Mucosa of rectum (tissue), 2 donors: ENCODE data around the gene IGSF1.

Experiments used
- H3K27ac ChIP-seq, 2 donors: one replicate each; pipeline ENCODE4 v1.7.0; 2013; ENCODE audit warnings: inconsistent platforms in 2 of 2, low read depth in 2 of 2, low read length in 2 of 2
- H3K27me3 ChIP-seq, 2 donors: one replicate each; pipeline ENCODE4 v1.7.0; 2013; ENCODE audit warnings: low read length in 2 of 2; ENCODE audit not compliant: control insufficient read depth in 2 of 2, insufficient read depth in 2 of 2
- H3K36me3 ChIP-seq, 2 donors: one replicate each; pipeline ENCODE4 v1.7.0; 2013; ENCODE audit warnings: low read length in 2 of 2; ENCODE audit not compliant: control insufficient read depth in 2 of 2, insufficient read depth in 2 of 2
- H3K4me1 ChIP-seq, 2 donors: one replicate each; pipeline ENCODE4 v1.7.0; 2013; ENCODE audit warnings: low read length in 2 of 2, mild to moderate bottlenecking in 1 of 2; ENCODE audit not compliant: control insufficient read depth in 2 of 2, insufficient read depth in 2 of 2
- H3K4me3 ChIP-seq, 2 donors: one replicate each; pipeline ENCODE4 v1.7.0; 2013; ENCODE audit warnings: low read length in 2 of 2
- H3K9ac ChIP-seq, 2 donors: one replicate each; pipeline ENCODE4 v1.7.0; 2013; ENCODE audit warnings: low read length in 2 of 2, low read depth in 1 of 2, mild to moderate bottlenecking in 1 of 2
- H3K9me3 ChIP-seq, 2 donors: one replicate each; pipeline ENCODE4 v1.7.0; 2013; ENCODE audit warnings: low read length in 2 of 2; ENCODE audit not compliant: control insufficient read depth in 2 of 2
- donor health status: healthy.
- donor health status: Normal muscosa, but diverticular disease.

IGSF1 gene, protein sequence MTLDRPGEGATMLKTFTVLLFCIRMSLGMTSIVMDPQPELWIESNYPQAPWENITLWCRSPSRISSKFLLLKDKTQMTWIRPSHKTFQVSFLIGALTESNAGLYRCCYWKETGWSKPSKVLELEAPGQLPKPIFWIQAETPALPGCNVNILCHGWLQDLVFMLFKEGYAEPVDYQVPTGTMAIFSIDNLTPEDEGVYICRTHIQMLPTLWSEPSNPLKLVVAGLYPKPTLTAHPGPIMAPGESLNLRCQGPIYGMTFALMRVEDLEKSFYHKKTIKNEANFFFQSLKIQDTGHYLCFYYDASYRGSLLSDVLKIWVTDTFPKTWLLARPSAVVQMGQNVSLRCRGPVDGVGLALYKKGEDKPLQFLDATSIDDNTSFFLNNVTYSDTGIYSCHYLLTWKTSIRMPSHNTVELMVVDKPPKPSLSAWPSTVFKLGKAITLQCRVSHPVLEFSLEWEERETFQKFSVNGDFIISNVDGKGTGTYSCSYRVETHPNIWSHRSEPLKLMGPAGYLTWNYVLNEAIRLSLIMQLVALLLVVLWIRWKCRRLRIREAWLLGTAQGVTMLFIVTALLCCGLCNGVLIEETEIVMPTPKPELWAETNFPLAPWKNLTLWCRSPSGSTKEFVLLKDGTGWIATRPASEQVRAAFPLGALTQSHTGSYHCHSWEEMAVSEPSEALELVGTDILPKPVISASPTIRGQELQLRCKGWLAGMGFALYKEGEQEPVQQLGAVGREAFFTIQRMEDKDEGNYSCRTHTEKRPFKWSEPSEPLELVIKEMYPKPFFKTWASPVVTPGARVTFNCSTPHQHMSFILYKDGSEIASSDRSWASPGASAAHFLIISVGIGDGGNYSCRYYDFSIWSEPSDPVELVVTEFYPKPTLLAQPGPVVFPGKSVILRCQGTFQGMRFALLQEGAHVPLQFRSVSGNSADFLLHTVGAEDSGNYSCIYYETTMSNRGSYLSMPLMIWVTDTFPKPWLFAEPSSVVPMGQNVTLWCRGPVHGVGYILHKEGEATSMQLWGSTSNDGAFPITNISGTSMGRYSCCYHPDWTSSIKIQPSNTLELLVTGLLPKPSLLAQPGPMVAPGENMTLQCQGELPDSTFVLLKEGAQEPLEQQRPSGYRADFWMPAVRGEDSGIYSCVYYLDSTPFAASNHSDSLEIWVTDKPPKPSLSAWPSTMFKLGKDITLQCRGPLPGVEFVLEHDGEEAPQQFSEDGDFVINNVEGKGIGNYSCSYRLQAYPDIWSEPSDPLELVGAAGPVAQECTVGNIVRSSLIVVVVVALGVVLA (N-terminal part only)

DNA sequence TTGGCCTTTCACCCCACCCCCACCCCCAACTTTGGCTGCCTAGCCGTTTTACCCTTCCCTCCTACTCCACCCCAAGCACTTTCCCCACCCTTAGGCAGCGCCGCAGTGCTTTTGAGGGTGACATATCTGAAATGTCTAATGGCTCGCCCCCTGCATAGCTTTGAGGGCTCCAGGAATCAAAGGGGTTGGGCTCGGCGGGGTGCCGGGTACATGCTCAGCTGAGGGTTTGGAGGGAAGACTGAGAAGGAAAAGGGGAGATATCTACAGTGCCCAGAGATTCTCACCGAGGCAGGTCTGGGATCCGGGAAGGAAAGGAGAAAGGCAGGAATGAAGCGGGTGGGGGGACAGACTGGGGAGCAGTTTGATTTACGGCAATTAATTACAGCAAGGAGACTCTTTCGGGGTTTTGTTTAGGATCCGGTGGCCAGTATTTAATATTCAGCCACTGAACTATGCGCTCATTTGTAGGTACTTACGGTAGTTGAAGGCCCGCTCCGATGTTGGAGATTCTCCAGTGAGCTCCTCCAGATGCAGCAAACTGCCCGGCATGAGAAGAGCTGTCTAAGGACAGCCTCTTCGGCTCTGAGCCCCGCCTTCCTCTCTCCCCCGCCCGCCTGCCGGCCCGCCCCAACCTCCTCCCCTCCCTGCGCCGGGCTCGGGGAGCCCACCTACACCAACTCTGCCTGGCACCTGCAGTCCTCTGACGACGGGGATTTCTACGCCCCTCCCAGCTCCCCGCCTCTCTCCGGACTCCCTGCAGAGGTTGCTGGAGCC is at the start of gene IGSF1:
Gene IGSF1, minus strand, starts transcription at position 569 of the 774 bp plus-strand sequence. CDS start 2,632 bp downstream, outside the sequence.
- Histone ChIP-seq H3K27ac (no peak within 1 kb of the TSS), H3K27me3 (peaks cover 0 to 2% of the 10 kb centered on the region in 2 donors), H3K4me3 (no peak within 1 kb of the TSS), H3K9me3 (no peaks in the 10 kb centered on the region), H3K9ac (no peak within 1 kb of the TSS), H3K4me1 (no peaks in the 10 kb centered on the region), H3K36me3 (no peaks in the 10 kb centered on the region)

DNA sequence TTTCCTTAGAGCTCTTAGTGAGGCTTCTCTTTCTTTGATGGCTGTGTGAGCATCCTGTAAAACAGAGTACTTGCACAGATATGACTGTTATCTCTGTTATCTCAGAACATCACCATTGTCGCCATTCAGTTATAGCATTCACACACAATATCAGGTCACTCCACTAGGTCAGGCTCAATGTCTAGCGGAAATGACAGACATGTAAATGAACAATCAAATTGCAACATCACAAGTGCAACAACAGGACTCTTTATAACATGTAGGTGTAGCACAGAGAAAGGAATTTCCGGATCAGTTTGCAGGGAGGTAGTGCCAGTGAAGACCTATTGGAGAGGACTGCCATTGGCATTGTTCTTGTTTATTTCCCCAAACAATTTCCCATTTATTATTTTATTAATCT is 43.2 kb upstream of the IGSF1 start:
- no peaks in the 10 kb centered on the region for H3K4me1 ChIP-seq
- no peaks in the 10 kb centered on the region for H3K36me3 ChIP-seq
- H3K9ac ChIP-seq: no peak overlapping the region
- H3K27ac ChIP-seq: no peak overlapping the region
- H3K9me3 ChIP-seq: no peaks in the 10 kb centered on the region
- H3K27me3 ChIP-seq: no peaks in the 10 kb centered on the region
- H3K4me3 ChIP-seq: no peak overlapping the region

DNA sequence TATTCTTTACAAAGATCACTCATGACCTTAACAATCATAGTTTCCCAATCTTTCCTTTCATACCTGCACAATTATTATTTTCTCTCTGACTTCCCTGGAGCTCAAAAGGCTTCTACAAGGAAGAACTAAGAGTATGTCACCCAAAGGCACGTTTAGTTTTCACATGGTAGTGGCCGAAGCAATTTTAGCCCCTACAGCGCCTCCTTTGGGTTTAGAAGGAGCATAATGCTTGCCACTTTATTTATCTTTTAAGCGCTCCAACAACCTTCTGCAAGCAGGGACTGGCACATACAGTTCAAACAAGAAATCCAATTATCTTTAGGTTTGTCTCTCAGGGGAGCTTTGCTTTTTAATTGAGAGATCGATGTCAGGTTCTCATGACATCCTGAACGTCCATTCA is 42.0 kb upstream of the IGSF1 start:
- Histone ChIP-seq H3K27me3 (no peaks in the 10 kb centered on the region), H3K9ac (no peak overlapping the region), H3K4me1 (no peaks in the 10 kb centered on the region), H3K36me3 (no peaks in the 10 kb centered on the region), H3K4me3 (no peak overlapping the region), H3K9me3 (no peaks in the 10 kb centered on the region), H3K27ac (no peak overlapping the region)

DNA sequence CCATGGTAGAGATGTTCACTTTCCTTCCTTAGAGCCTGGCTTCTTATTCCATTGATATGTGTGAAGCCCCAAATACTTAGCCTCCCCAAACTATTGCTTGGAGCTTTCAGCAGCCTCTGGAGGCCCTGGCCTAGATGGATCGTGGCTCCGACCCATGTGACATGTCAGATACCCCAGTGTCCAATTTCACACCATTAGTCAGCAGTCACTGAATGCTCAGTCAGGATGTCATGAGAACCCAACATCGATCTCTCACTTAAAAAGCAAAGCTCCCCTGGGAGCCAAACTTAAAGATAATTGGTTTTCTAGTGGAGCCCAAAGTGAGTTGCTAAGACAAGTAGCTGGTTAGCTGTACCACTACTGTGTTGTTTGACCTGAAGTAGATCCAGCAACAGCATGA is 41.6 kb upstream of the IGSF1 start:
- no peaks in the 10 kb centered on the region for H3K9me3 ChIP-seq
- H3K27ac ChIP-seq: no peak overlapping the region
- no peaks in the 10 kb centered on the region for H3K27me3 ChIP-seq
- no peak overlapping the region for H3K4me3 ChIP-seq
- no peaks in the 10 kb centered on the region for H3K36me3 ChIP-seq
- H3K9ac ChIP-seq: no peak overlapping the region
- H3K4me1 ChIP-seq: no peaks in the 10 kb centered on the region

DNA sequence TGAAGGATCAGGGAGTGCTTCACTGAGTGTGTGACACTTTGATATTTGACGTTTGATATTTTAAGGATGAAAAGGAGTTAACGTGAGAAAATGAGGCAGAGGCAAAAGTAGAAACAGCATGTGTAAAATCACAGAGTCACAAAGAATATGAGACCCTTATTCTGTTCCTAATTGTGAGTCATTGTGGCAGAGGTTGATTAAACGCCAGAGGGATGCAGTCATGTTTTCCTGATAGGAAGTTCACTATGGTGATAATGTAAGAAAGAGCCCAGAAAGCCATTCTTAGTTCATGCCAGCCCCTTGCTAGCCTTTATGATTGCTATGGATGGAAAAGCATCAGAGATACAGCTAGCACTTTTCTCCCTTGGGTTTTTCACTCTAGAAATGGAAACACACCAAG is 33.5 kb upstream of the IGSF1 start:
- Histone ChIP-seq H3K4me1 (no peaks in the 10 kb centered on the region), H3K27ac (no peak overlapping the region), H3K9ac (no peak overlapping the region), H3K27me3 (no peaks in the 10 kb centered on the region), H3K4me3 (no peak overlapping the region), H3K36me3 (no peaks in the 10 kb centered on the region), H3K9me3 (no peaks in the 10 kb centered on the region)

DNA sequence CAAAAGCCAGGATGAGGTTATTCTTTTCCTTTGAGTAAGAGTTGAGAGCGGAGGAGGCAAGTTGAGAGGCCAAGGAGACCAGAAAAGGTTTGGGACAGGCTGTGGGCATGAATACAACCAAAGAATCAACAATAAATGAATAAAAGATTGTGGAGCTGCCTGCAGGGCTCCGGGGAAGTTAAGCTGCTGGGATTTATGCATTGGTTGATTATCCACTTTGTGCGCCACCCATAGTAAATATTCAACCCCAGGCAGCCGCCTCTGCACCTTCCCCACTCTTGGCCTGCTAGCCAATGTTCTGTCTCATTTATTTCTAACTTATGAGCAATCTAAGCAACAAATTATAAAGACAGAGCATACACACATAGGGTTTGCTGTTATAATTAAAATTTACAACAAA is 28.2 kb upstream of the IGSF1 start:
- Histone ChIP-seq H3K4me1 (no peaks in the 10 kb centered on the region), H3K9me3 (no peaks in the 10 kb centered on the region), H3K27me3 (peaks cover 0 to 2% of the 10 kb centered on the region in 2 donors), H3K4me3 (no peak overlapping the region), H3K27ac (no peak overlapping the region), H3K36me3 (no peaks in the 10 kb centered on the region), H3K9ac (no peak overlapping the region)

DNA sequence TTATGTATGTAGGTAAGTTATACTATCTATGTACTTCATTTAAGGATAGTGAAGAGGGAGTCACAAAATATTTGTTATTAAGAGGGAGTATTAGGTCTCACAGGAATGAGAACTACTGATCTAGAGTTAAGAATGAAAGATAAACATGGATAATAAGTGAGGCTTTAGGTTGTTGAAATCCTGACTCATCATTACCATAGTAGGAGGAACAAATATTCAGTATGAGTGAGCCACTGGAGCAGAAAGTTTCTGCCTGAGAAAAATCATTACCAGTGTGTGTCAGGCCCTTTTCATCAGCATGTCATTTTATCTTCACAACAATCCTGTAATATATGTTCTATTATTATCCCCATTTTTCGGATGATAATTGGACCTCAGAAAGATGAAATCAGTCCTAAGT is 27.2 kb upstream of the IGSF1 start:
- Histone ChIP-seq H3K27ac (no peak overlapping the region), H3K27me3 (peaks cover 0 to 2% of the 10 kb centered on the region in 2 donors), H3K4me1 (no peaks in the 10 kb centered on the region), H3K36me3 (no peaks in the 10 kb centered on the region), H3K4me3 (no peak overlapping the region), H3K9ac (no peak overlapping the region), H3K9me3 (no peaks in the 10 kb centered on the region)

DNA sequence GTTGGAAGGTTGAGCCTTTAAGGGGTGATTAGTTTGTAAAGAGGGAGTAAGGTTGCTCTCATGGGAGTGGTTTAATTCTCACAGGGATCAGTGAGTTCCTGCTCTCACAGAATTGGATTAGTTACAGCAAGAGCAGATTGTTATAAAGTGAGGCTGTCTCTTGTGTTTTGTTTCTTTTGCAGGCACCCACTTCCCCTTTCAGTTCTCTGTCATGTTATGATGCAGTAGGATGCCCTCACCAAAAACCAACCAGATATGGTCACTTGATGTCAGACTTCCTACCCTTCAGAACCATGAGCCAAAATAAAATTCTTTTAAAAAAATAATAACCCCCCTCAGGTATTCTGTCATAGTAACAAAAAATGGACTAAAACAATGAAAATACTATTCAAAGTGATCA is 19.9 kb upstream of the IGSF1 start:
- peaks cover 0 to 2% of the 10 kb centered on the region in 2 donors for H3K27me3 ChIP-seq
- H3K27ac ChIP-seq: no peak overlapping the region
- no peak overlapping the region for H3K9ac ChIP-seq
- no peak overlapping the region for H3K4me3 ChIP-seq
- H3K9me3 ChIP-seq: no peaks in the 10 kb centered on the region
- no peaks in the 10 kb centered on the region for H3K36me3 ChIP-seq
- no peaks in the 10 kb centered on the region for H3K4me1 ChIP-seq

DNA sequence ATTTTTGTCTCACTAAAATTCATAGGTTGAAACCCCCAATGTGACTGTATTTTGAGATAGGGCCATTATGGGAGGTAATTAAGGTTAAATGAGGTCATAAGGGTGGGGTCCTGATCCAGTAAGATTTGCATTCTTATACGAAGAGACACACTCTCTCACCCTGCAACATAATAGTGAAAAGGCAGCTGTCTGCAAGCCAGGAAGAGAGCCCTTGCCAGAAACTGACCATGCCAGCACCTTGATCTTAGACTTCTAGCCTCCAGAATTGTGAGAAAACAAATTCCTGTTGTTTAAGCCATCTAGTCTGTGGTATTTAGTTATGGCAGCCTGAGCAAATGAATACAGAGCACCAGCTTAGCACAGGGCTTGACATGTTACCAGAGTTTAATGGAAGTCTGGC is 17.5 kb upstream of the IGSF1 start:
- H3K27ac ChIP-seq: no peak overlapping the region
- no peaks in the 10 kb centered on the region for H3K36me3 ChIP-seq
- no peaks in the 10 kb centered on the region for H3K4me1 ChIP-seq
- H3K9ac ChIP-seq: no peak overlapping the region
- H3K27me3 ChIP-seq: peaks cover 3 to 4% of the 10 kb centered on the region in 2 donors
- no peak overlapping the region for H3K4me3 ChIP-seq
- H3K9me3 ChIP-seq: no peaks in the 10 kb centered on the region
